Trophoblast cell (in vitro differentiated cells and primary cell): Measurements from ENCODE around the gene ANKRD30B.
"Not testable (repeated sequence)": the region's sequence is repeated elsewhere in the genome, so short reads cannot be mapped to it uniquely, and the experiment has no call there.

Experiments
- DNase-seq, 2 donors: peaks; one replicate each; pipeline ENCODE4 v3.0.0-alpha.2; 2016
- H2AFZ ChIP-seq: 2 replicates; pipeline ENCODE4 v1.6.1; 2013; ENCODE audit warnings: low read length, moderate library complexity, mild to moderate bottlenecking; ENCODE audit not compliant: insufficient read depth, poor library complexity
- H2AK5ac ChIP-seq: 2 replicates; pipeline ENCODE4 v1.6.1; 2013; ENCODE audit warnings: mild to moderate bottlenecking, low read length
- H2BK120ac ChIP-seq: 2 replicates; pipeline ENCODE4 v1.6.1; 2013; ENCODE audit warnings: low read length, mild to moderate bottlenecking, moderate library complexity; ENCODE audit not compliant: insufficient read depth, poor library complexity
- H2BK12ac ChIP-seq: 2 replicates; pipeline ENCODE4 v1.6.1; 2013; ENCODE audit warnings: mild to moderate bottlenecking, low read length, moderate library complexity
- H2BK5ac ChIP-seq: 2 replicates; pipeline ENCODE4 v1.6.1; 2013; ENCODE audit warnings: low read length, low read depth, moderate library complexity, mild to moderate bottlenecking; ENCODE audit not compliant: poor library complexity
- H3K14ac ChIP-seq: 2 replicates; pipeline ENCODE4 v1.6.1; 2013; ENCODE audit warnings: mild to moderate bottlenecking, low read length
- H3K18ac ChIP-seq: 2 replicates; pipeline ENCODE4 v1.6.1; 2013; ENCODE audit warnings: mild to moderate bottlenecking, low read length
- H3K23ac ChIP-seq: 2 replicates; pipeline ENCODE4 v1.6.1; 2013; ENCODE audit warnings: low read length
- H3K27ac ChIP-seq: 2 replicates; pipeline ENCODE4 v1.5.1; 2013; ENCODE audit warnings: low read depth, mild to moderate bottlenecking, inconsistent platforms, low read length, moderate library complexity
- H3K27me3 ChIP-seq: 2 replicates; pipeline ENCODE4 v1.6.1; 2013; ENCODE audit warnings: inconsistent platforms, mild to moderate bottlenecking, low read length, moderate library complexity; ENCODE audit not compliant: insufficient read depth
- H3K36me3 ChIP-seq, 2 experiments: 1 replicate in 1 of 2; 2 replicates in 1 of 2; pipeline ENCODE4 v1.6.1; 2013; ENCODE audit warnings: low read length in 2 of 2, mild to moderate bottlenecking in 2 of 2, moderate library complexity in 1 of 2; ENCODE audit not compliant: insufficient read depth in 2 of 2, control insufficient read depth in 1 of 2
- H3K4ac ChIP-seq: 2 replicates; pipeline ENCODE4 v1.6.1; 2013; ENCODE audit warnings: low read depth, mild to moderate bottlenecking, low read length, moderate library complexity
- H3K4me1 ChIP-seq, 2 experiments: 1 replicate in 1 of 2; 2 replicates in 1 of 2; pipeline ENCODE4 v1.6.1; 2013; ENCODE audit warnings: low read length in 2 of 2, mild to moderate bottlenecking in 2 of 2, moderate library complexity in 1 of 2; ENCODE audit not compliant: insufficient read depth in 2 of 2, control insufficient read depth in 1 of 2
- H3K4me2 ChIP-seq: 2 replicates; pipeline ENCODE4 v1.6.1; 2013; ENCODE audit warnings: inconsistent platforms, mild to moderate bottlenecking, low read length, moderate library complexity
- H3K4me3 ChIP-seq: 2 replicates; pipeline ENCODE4 v1.5.1; 2013; ENCODE audit warnings: mild to moderate bottlenecking, low read depth, low read length, inconsistent platforms
- H3K79me1 ChIP-seq: one replicate; pipeline ENCODE4 v1.6.1; 2013; ENCODE audit warnings: low read length
- H3K79me2 ChIP-seq: 2 replicates; pipeline ENCODE4 v1.6.1; 2013; ENCODE audit warnings: low read length, mild to moderate bottlenecking; ENCODE audit not compliant: control insufficient read depth, insufficient read depth, poor library complexity
- H3K9ac ChIP-seq: 2 replicates; pipeline ENCODE4 v1.6.1; 2013; ENCODE audit warnings: mild to moderate bottlenecking, low read length
- H3K9me3 ChIP-seq: 2 replicates; pipeline ENCODE4 v1.6.1; 2013; ENCODE audit warnings: low read depth, mild to moderate bottlenecking, control low read depth, inconsistent platforms, low read length; ENCODE audit not compliant: insufficient read depth
- H4K12ac ChIP-seq: 2 replicates; pipeline ENCODE4 v1.6.1; 2013; ENCODE audit warnings: low read depth, mild to moderate bottlenecking, low read length, moderate library complexity
- H4K8ac ChIP-seq: 2 replicates; pipeline ENCODE4 v1.6.1; 2013; ENCODE audit warnings: low read depth, mild to moderate bottlenecking, low read length, moderate library complexity
- H4K91ac ChIP-seq: one replicate; pipeline ENCODE4 v1.6.1; 2013; ENCODE audit warnings: low read depth, mild to moderate bottlenecking, low read length, moderate library complexity
- WGBS: extraction: QIAGEN DNeasy Blood & Tissue Kit; methylation state at CpG from one replicate; pipeline ENCODE4 v1.1.7; 2013; ENCODE audit warnings: missing lambda C conversion rate; ENCODE audit not compliant: insufficient read length, insufficient coverage; ENCODE audit errors: extremely low coverage; 5-methylcytosine and 5-hydroxymethylcytosine counted together

The ANKRD30B gene

DNA sequence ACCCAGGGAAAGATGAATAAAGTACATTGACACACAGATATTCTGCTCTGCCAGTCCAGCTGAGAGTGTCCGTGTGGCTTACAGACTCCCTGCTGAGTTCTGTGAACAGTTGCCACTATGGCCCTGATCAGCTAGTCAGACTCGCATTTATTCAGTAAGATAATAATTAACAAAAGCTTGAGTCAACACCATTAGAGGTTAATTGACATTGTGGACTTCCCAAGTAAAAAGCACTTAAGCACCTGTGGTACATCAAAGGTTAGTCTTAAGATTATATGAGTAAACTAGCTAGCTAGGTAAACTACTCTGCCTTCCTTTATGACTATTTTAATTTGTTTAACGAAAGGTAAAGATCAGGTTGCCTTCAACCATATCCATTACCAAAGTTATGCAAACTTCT, 33.7 kb downstream of the ANKRD30B start:
- Histone ChIP-seq H3K79me1 (no peaks in the 10 kb centered on the region), H3K23ac (no peak overlapping the region), H3K9ac (no peak overlapping the region), H3K4me1 (no peaks in the 10 kb centered on the region), H2AFZ (no peak overlapping the region), H4K91ac (no peak overlapping the region), H3K27me3 (no peaks in the 10 kb centered on the region), H2BK12ac (no peak overlapping the region), H3K4ac (no peak overlapping the region), H4K8ac (no peak overlapping the region), H2BK120ac (no peak overlapping the region), H2BK5ac (no peak overlapping the region), H2AK5ac (no peak overlapping the region), H3K18ac (no peak overlapping the region), H3K14ac (no peak overlapping the region), H3K36me3 (no peaks in the 10 kb centered on the region), H3K79me2 (no peaks in the 10 kb centered on the region), H4K12ac (no peak overlapping the region), H3K4me2 (no peak overlapping the region), H3K4me3 (no peak overlapping the region), H3K27ac (no peak overlapping the region), H3K9me3 (peaks cover 2% of the 10 kb centered on the region)
- WGBS, result no CpG with 5 or more reads among the region's 3 CpGs
- no peak for DNase-seq

DNA sequence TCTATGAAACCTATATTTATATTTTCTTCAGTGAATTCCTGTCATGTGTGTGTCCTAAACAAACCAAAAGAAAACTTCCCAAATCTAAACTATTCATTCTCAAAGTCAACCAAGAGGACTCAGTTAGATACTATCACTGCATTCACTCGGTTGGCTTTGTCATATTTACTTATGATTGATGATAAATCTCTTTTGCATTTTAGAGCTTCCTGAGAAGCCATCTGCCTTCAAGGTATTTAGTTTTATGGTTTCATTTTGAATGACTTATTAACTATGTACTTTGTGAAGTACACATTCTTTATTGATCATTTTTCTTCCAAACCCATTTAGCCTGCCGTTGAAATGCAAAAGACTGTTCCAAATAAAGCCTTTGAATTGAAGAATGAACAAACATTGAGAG, 36.2 kb downstream of the ANKRD30B start:
- no peaks in the 10 kb centered on the region for H3K36me3 ChIP-seq
- no peak overlapping the region for H3K18ac ChIP-seq
- H3K4me3 ChIP-seq, result no peak overlapping the region
- no peak overlapping the region for H4K12ac ChIP-seq
- DNase-seq, result peak in 1 of 2 donors; percentile 8
- WGBS, result no CpG with 5 or more reads among the region's 2 CpGs
- no peak overlapping the region for H2BK120ac ChIP-seq
- no peak overlapping the region for H3K27ac ChIP-seq
- H2AK5ac ChIP-seq, result no peak overlapping the region
- no peak overlapping the region for H3K23ac ChIP-seq
- no peak overlapping the region for H4K91ac ChIP-seq
- no peak overlapping the region for H3K9ac ChIP-seq
- H3K4me1 ChIP-seq, result no peaks in the 10 kb centered on the region
- H3K9me3 ChIP-seq, result peaks cover 2% of the 10 kb centered on the region
- H2AFZ ChIP-seq, result no peak overlapping the region
- no peak overlapping the region for H2BK12ac ChIP-seq
- H3K79me2 ChIP-seq, result no peaks in the 10 kb centered on the region
- no peaks in the 10 kb centered on the region for H3K79me1 ChIP-seq
- no peak overlapping the region for H3K4me2 ChIP-seq
- no peak overlapping the region for H2BK5ac ChIP-seq
- H3K14ac ChIP-seq, result no peak overlapping the region
- no peaks in the 10 kb centered on the region for H3K27me3 ChIP-seq
- no peak overlapping the region for H3K4ac ChIP-seq
- no peak overlapping the region for H4K8ac ChIP-seq

- H3K36me3 ChIP-seq, H3K79me2 ChIP-seq, H3K27ac ChIP-seq, H3K9me3 ChIP-seq, H3K4ac ChIP-seq, H4K91ac ChIP-seq, H3K23ac ChIP-seq, H4K12ac ChIP-seq, H3K27me3 ChIP-seq, H3K18ac ChIP-seq, H3K4me1 ChIP-seq, H2AFZ ChIP-seq, H2BK5ac ChIP-seq, H2AK5ac ChIP-seq, DNase-seq, H2BK12ac ChIP-seq, H2BK120ac ChIP-seq, H3K4me3 ChIP-seq, H3K4me2 ChIP-seq, H3K14ac ChIP-seq, H3K9ac ChIP-seq, H3K79me1 ChIP-seq, H4K8ac ChIP-seq: not testable (repeated sequence)
- WGBS, result no CpG with 5 or more reads among the region's 3 CpGs
Measured at GRCh38 chr18:14796876-14797275, 48.9 kb downstream of the ANKRD30B start.

GRCh38 chr18:14797969-14798764, 50.2 kb downstream of the ANKRD30B start:
- not testable (repeated sequence) for H2AK5ac ChIP-seq, H3K14ac ChIP-seq, H3K18ac ChIP-seq, H3K4me3 ChIP-seq, H3K79me1 ChIP-seq, H3K9ac ChIP-seq, H3K27me3 ChIP-seq, H3K4ac ChIP-seq, H4K12ac ChIP-seq, H2AFZ ChIP-seq, H3K4me1 ChIP-seq, H3K23ac ChIP-seq, H2BK120ac ChIP-seq, H2BK5ac ChIP-seq, H3K9me3 ChIP-seq, H3K27ac ChIP-seq, H4K91ac ChIP-seq, H2BK12ac ChIP-seq, H3K36me3 ChIP-seq, H4K8ac ChIP-seq, H3K79me2 ChIP-seq, H3K4me2 ChIP-seq
- peak; percentile 1 to 70 for DNase-seq
- no CpG with 5 or more reads among the region's 12 CpGs for WGBS
